Upper lobe of left lung (tissue), 6 donors: Measurements from ENCODE around the gene CENATAC. TPM values are rescaled to one million over a fixed set of nuclear protein-coding genes. Genes with fewer than 3 reads are reported as not detected.

Source experiments
- ATAC-seq, 2 donors: fragments of 200-7000 bp; cut with Tn5 transposase; one replicate each; pipeline ENCODE4 v1.9.1; 2022; ENCODE audit warnings: mild to moderate bottlenecking in 2 of 2, moderate library complexity in 2 of 2; ENCODE audit not compliant: low FRiP score in 2 of 2
- DNase-seq, 2 donors: peaks; one replicate each; pipeline ENCODE4 v3.0.0-alpha.2; 2019 to 2020
- H3K27ac ChIP-seq, 4 donors: fragments of 200-600 bp; sonication (generic); one replicate each; pipeline ENCODE4 v1.5.1; 2016 to 2019
- H3K27me3 ChIP-seq, 4 donors: fragments of 200-600 bp; sonication (generic); one replicate each; pipeline ENCODE4 v1.5.1; 2017 to 2019
- H3K36me3 ChIP-seq, 4 donors: fragments of 200-600 bp; sonication (generic); one replicate each; pipeline ENCODE4 v1.5.1; 2016 to 2019
- H3K4me1 ChIP-seq, 4 donors: fragments of 200-600 bp; sonication (generic); one replicate each; pipeline ENCODE4 v1.5.1; 2018 to 2019
- H3K4me3 ChIP-seq, 4 donors: fragments of 200-600 bp; sonication (generic); one replicate each; pipeline ENCODE4 v1.5.1; 2017 to 2019; ENCODE audit warnings: mild to moderate bottlenecking in 2 of 4, moderate library complexity in 1 of 4
- H3K9me3 ChIP-seq, 4 donors: fragments of 200-600 bp; sonication (generic); one replicate each; pipeline ENCODE4 v1.5.1; 2018 to 2019
- EP300 ChIP-seq, 4 donors: sonication (generic); formaldehyde crosslinking; IDR thresholded peaks; one replicate each; pipeline ENCODE4 v1.5.1; 2017; ENCODE audit warnings: antibody characterized with exemption in 4 of 4, control low read depth in 2 of 4
- POLR2A ChIP-seq, 4 donors: fragments of 450-650 bp; IDR thresholded peaks; one replicate each; pipeline ENCODE4 v1.5.1; 2016 to 2017; ENCODE audit warnings: antibody characterized with exemption in 4 of 4, mild to moderate bottlenecking in 2 of 4
- POLR2AphosphoS5 ChIP-seq, 2 donors: sonication (generic); formaldehyde crosslinking; IDR thresholded peaks; one replicate each; pipeline ENCODE4 v1.5.1; 2017; ENCODE audit warnings: antibody characterized with exemption in 2 of 2
- whole genome bisulfite sequencing, 2 donors: methylation state at CpG; one replicate each; pipeline ENCODE4 v1.1.5; 2017 to 2018; 5-methylcytosine and 5-hydroxymethylcytosine counted together
- total RNA-seq, 6 donors: library from RNA; depleted of rRNA in 4 of 6; stranded (reverse); fragments of >200 nt in 4 of 6; gene quantifications; one replicate each; pipeline versions ENCODE4 v1.1.0 to v1.2.1, GENCODE V29; 2016 to 2021
- TF ChIP-seq, protein P1 (sequence below), 6 experiments: fragments of 450-650 bp in 4 of 6; fragments of 200-600 bp in 2 of 6; sonication (generic) in 2 of 6; IDR thresholded peaks; one replicate each; pipeline ENCODE4 v1.5.1; 2016 to 2019; ENCODE audit warnings: antibody characterized with exemption in 6 of 6
- donor health status: DM: no; HTN: no; CAD: no; lungs with moderate emphysema.
- donor health status: DM: no; HTN: yes; CAD: no; lungs with severe emphysema.

CENATAC gene
- total RNA-seq, 6 donors from 2014 or later, result 44.3 to 407 (median 94.3) TPM

DNA sequence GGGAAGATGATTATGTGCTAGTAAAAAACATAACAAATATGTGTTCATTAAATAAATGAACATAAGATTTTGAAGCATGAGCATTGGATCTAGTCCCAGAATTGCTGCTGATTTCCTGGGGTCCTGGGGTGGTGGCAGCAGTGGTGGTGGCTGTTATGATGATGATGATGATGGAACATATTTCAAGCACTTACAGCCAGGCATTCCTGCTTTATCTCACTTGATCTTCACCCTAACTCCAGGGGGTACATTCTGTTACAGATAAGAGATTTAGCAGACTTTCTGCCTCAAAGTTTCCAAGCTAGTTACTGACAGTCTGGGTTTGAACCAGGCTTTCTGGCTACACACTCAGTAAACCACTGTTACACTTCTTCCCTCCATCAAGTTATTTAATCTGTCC, 25.8 kb downstream of the CENATAC start:
- ATAC-seq (no peak), DNase-seq (no peak)
- peak overlapping the region in 2 of 4 donors; percentile 29 to 70 for H3K27ac ChIP-seq
- no peak overlapping the region for H3K4me3 ChIP-seq
- peaks cover 29 to 44% (median 32%) of the 10 kb centered on the region in 4 donors for H3K4me1 ChIP-seq
- H3K27me3 ChIP-seq, result no peaks in the 10 kb centered on the region
- H3K36me3 ChIP-seq, result peaks cover 5 to 66% (median 29%) of the 10 kb centered on the region in 4 donors
- TF ChIP-seq EP300 (IDR thresholded peaks at IDR 0.05), result no peak
- TF ChIP-seq POLR2AphosphoS5 (IDR thresholded peaks at IDR 0.05), result no peak
- no peak for TF ChIP-seq POLR2A (IDR thresholded peaks at IDR 0.05)
- TF ChIP-seq, protein P1, sequence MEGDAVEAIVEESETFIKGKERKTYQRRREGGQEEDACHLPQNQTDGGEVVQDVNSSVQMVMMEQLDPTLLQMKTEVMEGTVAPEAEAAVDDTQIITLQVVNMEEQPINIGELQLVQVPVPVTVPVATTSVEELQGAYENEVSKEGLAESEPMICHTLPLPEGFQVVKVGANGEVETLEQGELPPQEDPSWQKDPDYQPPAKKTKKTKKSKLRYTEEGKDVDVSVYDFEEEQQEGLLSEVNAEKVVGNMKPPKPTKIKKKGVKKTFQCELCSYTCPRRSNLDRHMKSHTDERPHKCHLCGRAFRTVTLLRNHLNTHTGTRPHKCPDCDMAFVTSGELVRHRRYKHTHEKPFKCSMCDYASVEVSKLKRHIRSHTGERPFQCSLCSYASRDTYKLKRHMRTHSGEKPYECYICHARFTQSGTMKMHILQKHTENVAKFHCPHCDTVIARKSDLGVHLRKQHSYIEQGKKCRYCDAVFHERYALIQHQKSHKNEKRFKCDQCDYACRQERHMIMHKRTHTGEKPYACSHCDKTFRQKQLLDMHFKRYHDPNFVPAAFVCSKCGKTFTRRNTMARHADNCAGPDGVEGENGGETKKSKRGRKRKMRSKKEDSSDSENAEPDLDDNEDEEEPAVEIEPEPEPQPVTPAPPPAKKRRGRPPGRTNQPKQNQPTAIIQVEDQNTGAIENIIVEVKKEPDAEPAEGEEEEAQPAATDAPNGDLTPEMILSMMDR (IDR thresholded peaks at IDR 0.05), result no peak
- H3K9me3 ChIP-seq, result no peaks in the 10 kb centered on the region

DNA sequence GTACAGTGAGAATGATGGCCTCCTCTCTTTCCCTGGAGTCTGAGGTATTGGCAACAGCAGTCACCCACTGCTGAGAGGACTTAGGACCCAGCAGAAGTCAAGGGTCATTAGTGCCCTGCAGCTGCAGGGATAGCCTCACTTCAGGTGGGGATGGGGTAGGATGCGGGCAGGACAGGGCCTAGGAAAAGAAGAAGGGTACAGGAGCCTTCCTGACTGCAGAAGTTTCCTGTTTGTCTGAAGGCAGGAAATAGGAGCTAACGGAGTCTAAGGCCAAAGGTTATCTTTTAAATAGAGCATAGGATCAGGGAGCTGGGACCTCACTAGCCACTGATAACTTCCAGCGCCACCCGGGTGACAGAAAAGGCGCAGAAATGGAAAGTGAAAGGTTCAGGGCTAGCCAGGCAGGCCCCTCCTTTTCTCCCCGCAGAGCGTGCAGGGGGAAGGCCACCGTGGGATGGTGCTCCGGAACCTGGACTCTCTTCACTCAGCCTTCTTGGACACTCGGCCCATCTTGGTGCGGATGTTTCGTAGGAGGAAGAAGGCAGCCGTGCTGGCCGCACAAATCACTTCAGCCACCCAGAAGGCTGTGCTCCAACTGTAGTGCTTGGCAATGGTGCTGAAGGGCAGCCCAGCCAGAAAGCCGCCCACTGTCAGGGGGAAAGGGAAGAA, 26.6 kb downstream of the CENATAC start:
- ATAC-seq (no peak), DNase-seq (no peak)
- Histone ChIP-seq H3K9me3 (no peaks in the 10 kb centered on the region), H3K36me3 (peaks cover 5 to 69% (median 29%) of the 10 kb centered on the region in 4 donors), H3K4me3 (peak overlapping the region in 1 of 4 donors; percentile 18), H3K27me3 (no peaks in the 10 kb centered on the region), H3K4me1 (peaks cover 32 to 48% (median 36%) of the 10 kb centered on the region in 4 donors), H3K27ac (peak overlapping the region; percentile 35 to 75 (median 68))
- WGBS, 2 donors, result 63 to 73% methylated on average over 15 of the region's 15 CpGs
- TF ChIP-seq, protein P1 (IDR thresholded peaks at IDR 0.05), result no peak
- TF ChIP-seq POLR2AphosphoS5 (IDR thresholded peaks at IDR 0.05) (no peak), EP300 (IDR thresholded peaks at IDR 0.05) (no peak), POLR2A (IDR thresholded peaks at IDR 0.05) (no peak)

DNA sequence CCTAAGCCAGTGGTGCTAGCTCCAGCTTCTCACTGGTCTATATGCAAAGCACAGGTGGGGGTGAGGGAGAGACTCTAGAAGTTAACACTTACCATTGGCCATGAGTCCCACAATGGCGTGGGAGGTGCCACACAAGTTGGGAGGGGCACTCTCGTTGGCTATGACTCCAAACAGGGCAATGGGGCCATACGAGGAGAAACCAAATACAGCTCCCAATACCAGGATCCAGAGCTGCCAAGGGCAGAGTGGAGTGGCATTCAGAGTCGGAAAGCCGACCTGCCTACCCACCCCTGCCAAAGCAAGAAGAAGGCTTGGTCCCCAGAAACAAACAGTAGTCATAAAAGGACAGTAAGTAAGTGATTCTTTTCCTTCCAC, 27.1 kb downstream of the CENATAC start:
- ATAC-seq (no peak), DNase-seq (no peak)
- 69 to 79% methylated on average over 5 of the region's 5 CpGs for WGBS, 2 donors
- Histone ChIP-seq H3K4me3 (peak overlapping the region in 1 of 4 donors; percentile 18), H3K4me1 (peaks cover 32 to 48% (median 36%) of the 10 kb centered on the region in 4 donors), H3K27me3 (no peaks in the 10 kb centered on the region), H3K36me3 (peaks cover 5 to 69% (median 29%) of the 10 kb centered on the region in 4 donors), H3K9me3 (no peaks in the 10 kb centered on the region), H3K27ac (peak overlapping the region; percentile 35 to 75 (median 68))
- TF ChIP-seq, protein P1 (IDR thresholded peaks at IDR 0.05), result no peak
- TF ChIP-seq POLR2A (IDR thresholded peaks at IDR 0.05) (no peak), POLR2AphosphoS5 (IDR thresholded peaks at IDR 0.05) (no peak), EP300 (IDR thresholded peaks at IDR 0.05) (no peak)

DNA sequence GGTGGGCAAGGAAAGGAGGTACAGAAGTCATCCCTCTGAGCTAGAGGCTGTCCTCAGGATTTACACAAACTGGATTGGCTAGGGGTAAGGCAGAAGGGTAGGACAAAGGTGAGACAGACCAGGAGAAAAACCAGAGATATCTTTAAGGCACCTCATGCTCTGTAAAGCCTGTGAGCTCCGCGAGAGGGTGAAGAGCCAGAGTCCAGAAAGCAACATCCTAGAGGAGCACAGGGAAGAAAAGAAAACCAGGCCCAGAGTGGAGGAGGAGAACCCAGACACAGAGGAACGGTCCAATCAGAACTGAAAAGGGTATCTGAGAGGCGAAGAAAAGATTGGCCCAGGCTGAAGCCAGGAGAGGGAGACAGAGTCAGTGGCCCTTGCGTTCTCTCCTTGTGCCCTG, 27.6 kb downstream of the CENATAC start:
- Histone ChIP-seq H3K36me3 (peaks cover 5 to 69% (median 29%) of the 10 kb centered on the region in 4 donors), H3K27ac (peak overlapping the region; percentile 35 to 75 (median 68)), H3K4me1 (peaks cover 29 to 45% (median 33%) of the 10 kb centered on the region in 4 donors), H3K27me3 (no peaks in the 10 kb centered on the region), H3K9me3 (no peaks in the 10 kb centered on the region), H3K4me3 (no peak overlapping the region)
- ATAC-seq (no peak), DNase-seq (no peak)
- TF ChIP-seq EP300 (IDR thresholded peaks at IDR 0.05) (no peak), POLR2AphosphoS5 (IDR thresholded peaks at IDR 0.05) (no peak), POLR2A (IDR thresholded peaks at IDR 0.05) (no peak)
- TF ChIP-seq, protein P1 (IDR thresholded peaks at IDR 0.05), result no peak
- WGBS, 2 donors, result 93% methylated on average over 5 of the region's 5 CpGs
